HG03565 (cell line): ENCODE measurements around the gene KRTAP2-1.
"Not testable (repeated sequence)": the region's sequence is repeated elsewhere in the genome, so short reads cannot be mapped to it uniquely, and the experiment has no call there.

Source experiments
- ATAC-seq: cut with Tn5 transposase; IDR thresholded peaks from one replicate; pipeline ENCODE4 v1.9.1; 2021; ENCODE audit warnings: mild to moderate bottlenecking, moderate library complexity; ENCODE audit not compliant: unreplicated experiment

The KRTAP2-1 gene

DNA sequence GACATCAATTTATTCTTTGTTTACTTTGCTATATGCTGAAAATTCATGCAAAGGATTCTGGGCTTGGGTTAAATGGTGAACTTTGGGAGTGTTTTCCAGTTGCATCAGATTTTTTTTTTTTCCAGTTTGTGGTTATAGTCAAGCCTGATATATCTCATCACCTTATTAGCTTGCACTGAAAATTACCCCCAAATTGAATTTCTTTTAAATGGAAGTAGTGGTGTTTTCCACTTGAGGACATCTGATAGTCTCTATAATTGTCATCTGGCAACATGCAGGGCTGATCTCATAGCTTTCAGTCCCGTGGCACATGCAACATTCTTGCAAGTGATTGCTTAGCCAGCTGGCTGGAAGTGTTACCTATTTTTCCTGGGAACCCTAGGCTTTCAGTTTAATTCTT is 33.5 kb downstream of the KRTAP2-1 start:
- no peak for ATAC-seq

DNA sequence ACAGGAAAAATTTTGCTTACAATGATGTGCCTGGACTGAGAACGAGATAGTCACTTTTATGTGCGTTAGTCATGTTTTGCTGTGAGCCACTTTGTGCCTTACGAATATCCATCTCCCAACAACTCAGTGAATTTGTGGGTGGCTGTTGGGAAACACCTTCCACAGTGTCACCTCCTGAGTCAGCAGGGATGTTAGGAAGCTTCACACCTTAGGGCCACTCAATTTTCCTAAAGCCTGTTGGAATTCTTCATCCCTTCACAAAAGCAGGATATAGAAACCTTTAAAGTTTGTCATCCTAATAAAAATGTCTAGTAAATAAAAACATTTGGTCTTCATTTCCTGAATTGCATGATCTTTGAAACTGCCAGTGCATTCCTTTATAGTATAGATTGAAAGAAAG is 33.9 kb downstream of the KRTAP2-1 start:
- no peak for ATAC-seq

DNA sequence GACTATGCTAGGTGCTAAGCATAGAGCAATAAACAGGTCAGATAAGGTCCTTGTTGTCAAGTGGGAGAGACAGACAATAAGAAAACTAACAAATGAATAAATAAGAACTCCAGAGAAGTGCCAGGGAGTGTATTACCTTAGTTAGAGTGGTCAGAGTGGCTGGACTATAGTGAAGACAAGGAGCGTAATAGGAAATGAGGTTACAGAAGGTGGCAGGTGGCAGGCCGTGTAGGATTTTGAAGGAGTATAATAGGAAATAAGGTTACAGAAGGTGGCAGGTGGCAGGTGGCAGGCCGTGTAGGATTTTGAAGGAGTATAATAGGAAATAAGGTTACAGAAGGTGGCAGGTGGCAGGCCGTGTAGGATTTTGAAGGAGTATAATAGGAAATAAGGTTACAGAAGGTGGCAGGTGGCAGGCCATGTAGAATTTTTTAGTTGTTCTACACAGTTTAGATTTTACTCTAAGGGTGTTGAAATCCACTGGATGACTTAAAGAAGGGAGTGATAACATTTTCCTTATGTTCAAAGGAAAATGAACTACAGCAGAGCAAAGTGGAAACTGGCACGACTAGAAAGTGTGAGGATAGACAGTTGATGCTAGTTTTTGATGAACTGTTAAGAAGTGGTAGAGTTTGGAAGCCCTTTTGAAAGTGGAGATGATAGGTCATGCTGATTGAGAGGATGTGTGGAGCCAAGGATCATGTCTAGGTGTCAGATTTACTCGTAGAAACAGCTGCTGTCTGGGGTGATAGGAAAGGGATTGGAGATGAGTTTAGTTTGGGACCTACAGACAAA is 34.6 kb downstream of the KRTAP2-1 start:
- no peak for ATAC-seq

DNA sequence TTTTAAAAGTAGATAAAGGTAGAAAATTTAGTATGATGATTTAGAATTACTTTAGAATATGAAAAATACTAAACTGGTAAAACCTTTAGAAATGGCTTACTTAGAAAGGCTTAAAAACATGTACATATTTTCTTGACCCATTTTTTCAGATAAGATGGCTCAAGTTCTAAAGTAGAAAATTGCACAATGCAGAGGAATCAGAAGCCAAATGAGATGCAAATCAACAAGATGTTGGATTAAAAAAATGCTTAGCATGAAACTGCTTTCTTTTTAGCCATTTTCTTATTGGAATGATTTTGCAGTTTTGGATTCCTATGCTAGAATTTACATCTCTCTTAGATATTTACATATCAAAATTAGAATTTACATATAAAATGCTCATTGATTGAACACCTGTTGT is 36.7 kb downstream of the KRTAP2-1 start:
- no peak for ATAC-seq

DNA sequence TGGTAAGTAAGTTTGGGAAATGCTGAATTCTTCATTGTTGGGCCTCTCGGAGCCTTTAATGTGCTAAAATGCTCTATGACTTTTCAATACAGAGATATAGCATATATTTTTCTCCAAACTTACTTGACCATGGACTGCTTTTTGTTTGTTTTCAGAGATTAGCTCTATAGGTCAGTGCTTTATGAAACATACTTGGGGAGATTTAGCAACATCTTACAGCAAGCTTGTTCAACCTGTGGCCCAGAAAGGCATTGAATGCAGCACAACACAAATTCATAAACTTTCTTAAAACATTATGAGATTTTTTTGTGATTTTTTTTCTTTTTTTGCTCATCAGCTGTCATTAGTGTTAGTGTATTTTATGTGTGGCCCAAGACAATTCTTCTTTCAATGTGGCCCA is 37.2 kb downstream of the KRTAP2-1 start:
- no peak for ATAC-seq

DNA sequence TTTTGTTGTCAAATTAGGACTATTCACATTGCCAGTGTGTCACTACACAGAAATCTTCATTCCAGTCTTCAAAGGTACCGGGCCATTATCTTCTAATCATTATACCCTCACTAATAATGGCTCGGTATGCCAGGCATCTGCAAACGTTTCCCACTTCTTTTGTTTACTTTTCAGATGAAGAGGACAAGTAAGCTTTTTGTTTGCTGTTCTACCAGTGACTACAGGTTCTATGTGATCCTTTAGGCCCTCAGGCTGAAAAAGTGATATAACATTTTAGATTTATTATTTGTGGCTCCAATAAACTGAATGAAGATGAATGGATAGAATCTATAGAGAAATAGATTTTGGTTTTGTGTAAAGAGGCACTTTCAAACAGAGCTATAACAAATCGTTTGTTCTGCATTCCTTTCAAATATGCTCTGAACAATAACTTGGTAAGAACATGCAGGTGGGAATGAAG is 37.8 kb downstream of the KRTAP2-1 start:
- no peak for ATAC-seq

DNA sequence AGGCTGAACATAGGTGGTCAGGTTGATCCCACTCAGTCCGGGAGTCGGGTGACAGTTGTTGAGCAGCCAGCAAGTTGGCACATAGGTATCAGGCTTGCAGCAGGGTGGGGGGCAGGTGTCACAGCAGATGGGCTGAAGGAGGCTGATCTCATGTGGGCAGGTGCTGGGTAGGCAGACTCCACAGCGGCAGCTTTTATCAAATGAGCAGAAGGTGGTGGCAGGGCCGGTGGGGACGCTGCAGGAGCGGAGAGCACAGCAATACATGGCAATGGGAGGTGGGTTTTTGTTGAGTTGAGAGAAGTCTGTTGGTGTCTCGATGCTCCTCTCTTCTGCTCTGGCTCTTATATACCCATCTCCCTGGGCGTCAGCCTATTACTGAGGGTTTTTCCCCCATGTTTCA is 38.3 kb downstream of the KRTAP2-1 start, which contains the start of gene KRTAP3-1:
Gene KRTAP3-1 (minus strand): TSS at position 318 of the 400 bp plus-strand sequence. CDS start 54 bp downstream, at position 264.
- ATAC-seq, result no peak

DNA sequence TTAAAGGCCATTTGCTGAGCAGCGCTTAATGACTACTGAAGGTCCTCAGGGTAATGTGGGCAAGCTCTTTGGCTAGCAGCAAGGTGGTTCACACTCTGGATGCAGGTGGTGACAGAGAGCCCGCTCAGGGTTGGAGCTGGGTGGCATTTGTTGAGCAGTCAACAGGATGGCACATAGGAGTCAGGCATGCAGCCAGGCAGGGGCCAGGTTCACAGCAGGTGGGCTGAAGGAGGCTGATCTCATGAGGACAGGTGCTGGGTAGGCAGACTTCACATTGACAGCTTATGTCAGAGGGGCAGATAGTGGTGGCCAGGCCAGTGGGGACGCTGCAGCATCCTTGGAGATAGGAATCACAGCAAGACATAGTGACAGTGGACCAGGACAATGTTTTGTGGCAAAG is 42.7 kb downstream of the KRTAP2-1 start:
- ATAC-seq, result no peak

DNA sequence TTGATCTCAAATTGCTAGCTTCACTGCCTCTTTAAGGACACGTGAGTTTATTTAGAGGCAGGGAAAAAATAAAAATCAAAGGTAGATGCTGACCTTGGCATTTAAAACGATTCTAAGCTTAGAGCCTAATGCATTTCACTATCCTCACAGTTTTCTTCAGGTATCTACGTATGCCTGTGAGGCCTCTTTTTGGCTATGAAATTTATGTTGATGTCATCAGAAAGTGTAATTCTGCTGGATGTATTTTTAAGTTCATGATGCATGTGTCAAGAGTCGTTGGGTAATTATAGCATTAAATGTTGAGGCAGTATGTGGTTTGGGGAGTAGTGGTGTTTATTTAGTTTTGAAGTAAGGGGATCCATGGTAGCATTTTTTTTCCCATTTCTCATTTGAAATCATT is 43.2 kb downstream of the KRTAP2-1 start:
- no peak for ATAC-seq

DNA sequence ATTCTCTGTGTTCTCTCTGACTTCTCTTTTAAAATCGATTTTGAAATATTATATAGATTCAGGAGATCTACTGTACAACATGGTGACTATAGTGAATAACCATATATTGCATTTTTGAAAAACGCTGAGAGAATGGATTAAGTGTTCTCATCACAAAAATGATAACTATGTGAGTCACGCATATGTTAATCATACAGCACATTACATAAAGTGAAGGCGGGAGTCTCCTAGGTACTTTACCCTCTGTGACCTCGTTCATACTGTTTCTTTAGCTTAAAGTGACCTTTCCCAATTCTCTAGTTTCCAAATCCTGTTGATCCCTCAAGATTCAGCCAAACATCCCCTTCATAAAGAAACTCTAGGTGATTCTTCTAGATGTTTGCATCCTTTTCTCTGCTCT is 44.3 kb downstream of the KRTAP2-1 start:
- no peak for ATAC-seq

DNA sequence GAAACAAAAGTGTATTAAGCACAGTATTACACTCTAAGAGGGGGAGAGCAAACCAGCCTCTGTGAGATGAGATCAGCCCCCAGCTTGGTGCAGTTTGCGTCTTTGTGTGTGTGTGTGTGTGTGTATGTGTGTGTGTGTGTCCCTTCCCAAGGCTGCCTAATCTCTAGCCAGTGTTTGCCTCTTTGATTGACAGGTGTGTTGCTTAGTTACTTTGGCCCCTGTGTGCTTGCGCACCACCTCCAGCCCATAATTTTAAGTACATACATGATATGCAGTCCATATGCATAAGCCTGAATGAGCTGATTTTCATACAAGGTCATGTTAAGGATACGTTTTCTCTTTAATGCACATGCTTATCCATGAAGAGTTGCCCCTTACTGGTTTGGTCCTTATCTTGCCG is 45.3 kb downstream of the KRTAP2-1 start:
- no peak for ATAC-seq

DNA sequence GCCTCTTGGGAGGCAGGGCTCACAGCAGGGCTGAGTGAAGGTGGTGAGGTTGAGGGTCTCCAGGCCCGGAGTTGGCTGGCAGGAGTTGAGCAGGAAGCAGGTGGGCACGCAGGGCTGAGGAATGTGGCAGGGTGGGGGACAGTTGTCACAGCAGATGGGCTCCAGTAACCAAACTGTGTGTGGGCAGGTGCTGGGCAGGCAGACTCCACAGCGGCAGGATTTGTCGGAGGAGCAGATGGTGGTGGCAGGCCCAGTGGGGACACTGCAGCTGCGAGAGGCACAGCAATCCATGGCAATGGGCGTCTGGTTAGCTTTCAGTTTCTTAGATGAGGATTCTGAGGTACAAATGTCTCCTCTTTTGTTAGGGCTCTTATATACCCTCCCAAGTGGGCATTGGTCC is 47.6 kb downstream of the KRTAP2-1 start, which contains the start of gene KRTAP3-2:
Gene KRTAP3-2 (minus strand): TSS at position 344 of the 400 bp plus-strand sequence. CDS start 53 bp downstream, at position 291.
- ATAC-seq, result not testable (repeated sequence)

DNA sequence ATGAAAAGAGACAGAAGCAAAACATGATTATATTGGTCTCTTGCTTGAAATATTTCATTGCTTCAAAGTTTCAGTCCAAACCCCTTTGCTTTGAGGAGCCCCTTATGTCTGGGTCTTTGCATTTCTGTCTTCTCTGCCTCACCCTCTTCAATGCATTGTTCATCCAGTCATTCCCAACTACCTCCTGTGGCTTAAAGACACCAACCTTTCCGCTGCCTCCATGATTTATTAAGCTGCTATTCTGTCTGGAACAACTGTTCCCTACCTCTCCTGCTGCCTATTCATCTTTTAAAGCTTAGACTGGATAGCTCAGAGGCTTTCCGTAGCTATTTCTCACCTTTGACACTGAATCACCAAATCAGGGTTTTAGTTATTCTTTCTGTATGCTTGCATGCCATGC is 49.8 kb downstream of the KRTAP2-1 start:
- ATAC-seq, result no peak

DNA sequence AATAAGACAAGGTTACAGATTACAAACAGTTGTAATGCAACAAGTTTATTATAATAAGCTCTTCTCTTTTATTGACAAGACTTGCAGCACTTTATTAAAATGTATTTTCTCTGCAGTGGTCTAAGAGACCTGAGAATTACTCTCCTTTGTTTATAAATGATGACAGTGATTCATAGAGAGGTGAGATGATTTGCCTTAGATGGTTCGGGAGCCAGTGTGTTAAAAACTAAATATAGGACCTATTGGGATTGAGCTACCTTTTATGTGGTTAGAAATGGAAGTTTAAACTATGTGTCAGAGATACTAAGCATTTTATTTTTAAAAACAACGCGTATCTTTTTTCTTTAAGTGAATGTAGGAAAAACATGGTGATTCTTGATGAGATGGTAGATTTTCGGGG is 50.3 kb downstream of the KRTAP2-1 start:
- no peak for ATAC-seq
